Fibroblast of lung (primary cell): Measurements from ENCODE around the gene TRAK1.

ENCODE experiments used
- EZH2 ChIP-seq: IDR thresholded peaks from 2 replicates; pipeline ENCODE4 v1.5.1; 2012; ENCODE audit warnings: low read length, control low read depth, mild to moderate bottlenecking; ENCODE audit errors: missing control alignments
- TF ChIP-seq, protein P1 (sequence below), 2 donors: IDR thresholded peaks in 1 of 2; conservative IDR thresholded peaks in 1 of 2; 1 replicate in 1 of 2; 2 replicates in 1 of 2; pipeline ENCODE4 v1.5.1; 2011 to 2012; ENCODE audit warnings: low read length in 2 of 2, control low read depth in 1 of 2, inconsistent platforms in 1 of 2, low read depth in 1 of 2, mild to moderate bottlenecking in 1 of 2

DNA sequence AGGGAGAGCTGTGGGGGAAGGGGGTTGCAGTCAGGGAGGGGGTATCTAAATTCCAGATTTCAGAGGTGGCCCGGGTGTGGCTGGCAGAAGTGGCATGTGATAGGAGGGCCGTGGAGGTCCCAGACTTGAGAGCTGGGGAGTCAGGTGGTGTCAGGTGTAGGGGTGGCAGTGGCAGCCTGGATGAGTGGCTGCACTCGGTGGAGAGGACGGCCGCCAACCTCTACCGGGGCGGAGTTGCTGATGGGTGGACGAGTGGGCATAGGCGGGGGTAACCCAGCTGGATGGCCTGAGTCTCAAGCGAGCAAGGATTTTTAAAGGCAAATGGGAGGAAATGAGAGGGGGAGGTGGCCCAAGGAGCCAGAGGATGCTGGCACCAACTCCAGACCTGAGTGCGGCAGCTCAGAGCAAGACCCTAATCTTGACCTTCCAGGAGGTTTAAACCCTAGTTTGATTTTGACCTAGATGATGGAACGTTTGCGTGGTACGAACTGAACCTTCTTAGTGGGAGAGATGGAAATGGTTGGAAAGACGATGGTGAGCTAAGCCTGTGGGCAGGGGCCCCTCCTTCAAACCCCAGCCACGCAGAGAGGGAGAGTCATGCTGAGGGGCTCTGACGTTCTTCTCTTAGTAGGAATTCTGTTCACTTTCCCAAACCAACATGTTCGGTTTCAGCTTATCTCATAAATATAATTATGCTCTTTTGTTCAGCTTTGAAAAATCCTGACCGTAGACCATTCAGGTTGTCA, 8.0 kb downstream of the TRAK1 start:
- TF ChIP-seq, protein P1, sequence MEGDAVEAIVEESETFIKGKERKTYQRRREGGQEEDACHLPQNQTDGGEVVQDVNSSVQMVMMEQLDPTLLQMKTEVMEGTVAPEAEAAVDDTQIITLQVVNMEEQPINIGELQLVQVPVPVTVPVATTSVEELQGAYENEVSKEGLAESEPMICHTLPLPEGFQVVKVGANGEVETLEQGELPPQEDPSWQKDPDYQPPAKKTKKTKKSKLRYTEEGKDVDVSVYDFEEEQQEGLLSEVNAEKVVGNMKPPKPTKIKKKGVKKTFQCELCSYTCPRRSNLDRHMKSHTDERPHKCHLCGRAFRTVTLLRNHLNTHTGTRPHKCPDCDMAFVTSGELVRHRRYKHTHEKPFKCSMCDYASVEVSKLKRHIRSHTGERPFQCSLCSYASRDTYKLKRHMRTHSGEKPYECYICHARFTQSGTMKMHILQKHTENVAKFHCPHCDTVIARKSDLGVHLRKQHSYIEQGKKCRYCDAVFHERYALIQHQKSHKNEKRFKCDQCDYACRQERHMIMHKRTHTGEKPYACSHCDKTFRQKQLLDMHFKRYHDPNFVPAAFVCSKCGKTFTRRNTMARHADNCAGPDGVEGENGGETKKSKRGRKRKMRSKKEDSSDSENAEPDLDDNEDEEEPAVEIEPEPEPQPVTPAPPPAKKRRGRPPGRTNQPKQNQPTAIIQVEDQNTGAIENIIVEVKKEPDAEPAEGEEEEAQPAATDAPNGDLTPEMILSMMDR (conservative IDR thresholded peaks at IDR 0.05 in 1 of 2, IDR thresholded peaks at IDR 0.05 in 1 of 2; ENCODE audit: low read depth in 1 of 2, low read length in 2 of 2) = no peak
- no peak for TF ChIP-seq EZH2
